Calu3 (cell line): ENCODE data around the gene BLOC1S4. TPM values are rescaled to one million over a fixed set of nuclear protein-coding genes. Genes with fewer than 3 reads are reported as not detected.

Experiments used
- BruUV-seq: library from RNA; stranded (reverse); fragments of 400-500 nt; replicated peaks from 2 replicates; lab custom pipeline; 2021; lab: Mats Ljungman, UMichigan
- CTCF ChIA-PET: fragments of 300-600 bp; sonication (Branson Sonifier 250); formaldehyde crosslinking; loops from one replicate; lab custom pipeline; 2022; ENCODE audit warnings: antibody characterized with exemption; lab: Charles Lee
- DNase-seq: peaks from one replicate; pipeline ENCODE4 v3.0.0; 2022
- H3K27ac Mint-ChIP-seq: one replicate; pipeline ENCODE4 v1.8.0; 2022; ENCODE audit warnings: mixed read lengths; ENCODE audit not compliant: unreplicated experiment
- H3K27me3 Mint-ChIP-seq: one replicate; pipeline ENCODE4 v1.8.0; 2022; ENCODE audit warnings: mixed read lengths; ENCODE audit not compliant: unreplicated experiment
- H3K36me3 Mint-ChIP-seq: one replicate; pipeline ENCODE4 v1.8.0; 2022; ENCODE audit warnings: mild to moderate bottlenecking, moderate library complexity, mixed read lengths; ENCODE audit not compliant: insufficient read depth, unreplicated experiment
- H3K4me1 Mint-ChIP-seq: one replicate; pipeline ENCODE4 v1.8.0; 2022; ENCODE audit warnings: mild to moderate bottlenecking, low read depth, mixed read lengths; ENCODE audit not compliant: unreplicated experiment
- H3K4me3 Mint-ChIP-seq: one replicate; pipeline ENCODE4 v1.8.0; 2022; ENCODE audit warnings: mild to moderate bottlenecking, low read depth, moderate library complexity, mixed read lengths; ENCODE audit not compliant: unreplicated experiment
- H3K9me3 Mint-ChIP-seq: one replicate; pipeline ENCODE4 v1.8.0; 2022; ENCODE audit warnings: low read depth, mixed read lengths; ENCODE audit not compliant: unreplicated experiment
- intact Hi-C: fragments of 100-400 bp; cut with micrococcal nuclease; formaldehyde crosslinking; loops from one replicate; pipeline ENCODE4 v1.10.0; 2022; ENCODE audit not compliant: unreplicated experiment
- total RNA-seq: library from RNA; stranded (reverse); gene quantifications from 2 replicates; pipeline ENCODE4 v1.2.3, GENCODE V29; 2022
- TF ChIP-seq, protein P1 (sequence below): fragments of 200-600 bp; IDR thresholded peaks from one replicate; pipeline ENCODE4 v1.8.0; 2022; ENCODE audit warnings: antibody characterized with exemption; ENCODE audit not compliant: unreplicated experiment

BLOC1S4 gene
- total RNA-seq, 1 experiment from 2014 or later = 9.2 TPM

DNA sequence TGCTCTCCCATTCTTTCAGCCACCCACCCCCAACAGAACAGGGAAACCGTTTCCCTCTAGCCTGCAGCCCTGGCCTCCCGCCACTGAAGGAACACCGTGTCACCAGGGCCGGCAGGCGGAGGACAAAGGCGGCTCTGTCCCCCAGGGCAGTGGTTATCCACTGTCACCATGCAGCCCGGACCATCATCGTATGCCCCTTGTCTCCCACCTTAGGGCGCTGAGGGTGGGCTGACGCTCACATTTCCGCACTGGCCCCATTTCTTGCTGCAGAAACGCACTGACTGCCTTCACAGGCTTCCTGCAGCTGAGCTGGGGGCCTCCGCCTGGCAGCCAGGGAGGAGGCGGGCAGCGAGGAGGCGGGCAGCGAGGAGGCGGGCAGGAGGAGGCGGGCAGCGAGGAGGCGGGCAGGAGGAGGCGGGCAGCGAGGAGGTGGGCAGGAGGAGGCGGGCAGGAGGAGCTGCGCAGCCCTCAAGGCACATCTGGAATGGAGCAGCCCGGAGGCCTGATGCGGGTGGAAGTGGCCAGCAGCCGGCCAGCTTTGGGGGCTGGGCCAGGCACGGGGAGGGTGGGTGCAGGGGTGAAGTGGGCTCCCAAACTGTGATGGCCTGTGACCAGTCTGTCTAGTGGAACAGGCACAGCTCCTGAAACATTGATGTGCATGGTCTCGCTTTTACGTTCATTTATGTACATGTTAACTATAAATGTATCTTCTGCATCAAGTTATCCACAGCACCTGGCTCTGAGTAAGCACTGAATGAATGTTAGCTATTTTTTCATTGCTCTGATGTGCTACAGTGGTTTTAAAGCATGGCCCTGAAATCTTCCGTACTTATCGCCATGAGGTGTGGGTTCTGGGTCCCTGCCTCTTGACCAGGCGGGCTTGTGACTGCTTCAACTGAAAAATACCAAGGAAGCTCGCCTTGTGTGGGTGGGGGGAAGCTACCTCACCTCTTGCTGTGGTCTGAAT lies 46.0 kb downstream of the BLOC1S4 start:
- DNase-seq = peak; percentile 64
- Mint-ChIP-seq H3K27ac (peak overlapping the region; percentile 33), H3K36me3 (no peaks in the 10 kb centered on the region), H3K4me3 (peak overlapping the region; percentile 55), H3K4me1 (peaks cover 11% of the 10 kb centered on the region), H3K27me3 (peaks cover 13% of the 10 kb centered on the region), H3K9me3 (no peaks in the 10 kb centered on the region)
- CTCF ChIA-PET = interaction anchor here (0.6 kb wide), 1 partner anchor 41 kb away, joined by 3 read pairs; no protein-coding TSS in a partner anchor
- no TSS peak for BruUV-seq
- TF ChIP-seq, protein P1, sequence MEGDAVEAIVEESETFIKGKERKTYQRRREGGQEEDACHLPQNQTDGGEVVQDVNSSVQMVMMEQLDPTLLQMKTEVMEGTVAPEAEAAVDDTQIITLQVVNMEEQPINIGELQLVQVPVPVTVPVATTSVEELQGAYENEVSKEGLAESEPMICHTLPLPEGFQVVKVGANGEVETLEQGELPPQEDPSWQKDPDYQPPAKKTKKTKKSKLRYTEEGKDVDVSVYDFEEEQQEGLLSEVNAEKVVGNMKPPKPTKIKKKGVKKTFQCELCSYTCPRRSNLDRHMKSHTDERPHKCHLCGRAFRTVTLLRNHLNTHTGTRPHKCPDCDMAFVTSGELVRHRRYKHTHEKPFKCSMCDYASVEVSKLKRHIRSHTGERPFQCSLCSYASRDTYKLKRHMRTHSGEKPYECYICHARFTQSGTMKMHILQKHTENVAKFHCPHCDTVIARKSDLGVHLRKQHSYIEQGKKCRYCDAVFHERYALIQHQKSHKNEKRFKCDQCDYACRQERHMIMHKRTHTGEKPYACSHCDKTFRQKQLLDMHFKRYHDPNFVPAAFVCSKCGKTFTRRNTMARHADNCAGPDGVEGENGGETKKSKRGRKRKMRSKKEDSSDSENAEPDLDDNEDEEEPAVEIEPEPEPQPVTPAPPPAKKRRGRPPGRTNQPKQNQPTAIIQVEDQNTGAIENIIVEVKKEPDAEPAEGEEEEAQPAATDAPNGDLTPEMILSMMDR = no peak
- intact Hi-C loops = no loop called here

DNA sequence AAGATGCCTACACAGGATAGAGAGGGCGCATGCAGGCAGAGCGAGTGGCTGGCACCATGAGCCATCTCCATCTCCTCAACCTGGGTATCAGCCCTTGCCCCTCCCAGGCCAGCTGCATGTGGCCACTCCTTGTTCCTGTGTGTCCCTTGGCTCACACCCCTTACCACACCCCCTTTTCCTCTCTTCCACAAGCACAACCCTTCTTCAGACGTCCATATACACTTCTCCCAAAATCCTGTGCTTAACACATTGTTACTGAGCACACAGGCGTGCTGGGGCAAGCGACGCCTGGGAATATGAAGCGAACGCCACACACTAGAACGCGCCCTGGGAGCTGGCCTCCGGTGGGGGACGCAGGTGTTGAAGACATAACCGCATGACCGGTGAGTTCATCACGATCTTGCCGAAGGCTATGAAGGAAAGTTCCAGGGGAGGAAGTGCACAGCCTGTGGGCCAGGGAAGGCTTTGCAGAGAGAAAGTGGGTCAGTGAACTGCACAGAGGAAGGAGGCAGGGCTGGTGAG lies 47.4 kb downstream of the BLOC1S4 start:
- Mint-ChIP-seq H3K9me3 (no peaks in the 10 kb centered on the region), H3K27ac (no peak overlapping the region), H3K4me3 (no peak overlapping the region), H3K27me3 (peaks cover 13% of the 10 kb centered on the region), H3K36me3 (no peaks in the 10 kb centered on the region), H3K4me1 (peaks cover 22% of the 10 kb centered on the region)
- DNase-seq = no peak
- TF ChIP-seq, protein P1 = no peak
- CTCF ChIA-PET = interaction anchor here (0.7 kb wide), 1 partner anchor 8 kb away, joined by 3 read pairs; no protein-coding TSS in a partner anchor
- intact Hi-C loops = no loop called here
- BruUV-seq = no TSS peak

DNA sequence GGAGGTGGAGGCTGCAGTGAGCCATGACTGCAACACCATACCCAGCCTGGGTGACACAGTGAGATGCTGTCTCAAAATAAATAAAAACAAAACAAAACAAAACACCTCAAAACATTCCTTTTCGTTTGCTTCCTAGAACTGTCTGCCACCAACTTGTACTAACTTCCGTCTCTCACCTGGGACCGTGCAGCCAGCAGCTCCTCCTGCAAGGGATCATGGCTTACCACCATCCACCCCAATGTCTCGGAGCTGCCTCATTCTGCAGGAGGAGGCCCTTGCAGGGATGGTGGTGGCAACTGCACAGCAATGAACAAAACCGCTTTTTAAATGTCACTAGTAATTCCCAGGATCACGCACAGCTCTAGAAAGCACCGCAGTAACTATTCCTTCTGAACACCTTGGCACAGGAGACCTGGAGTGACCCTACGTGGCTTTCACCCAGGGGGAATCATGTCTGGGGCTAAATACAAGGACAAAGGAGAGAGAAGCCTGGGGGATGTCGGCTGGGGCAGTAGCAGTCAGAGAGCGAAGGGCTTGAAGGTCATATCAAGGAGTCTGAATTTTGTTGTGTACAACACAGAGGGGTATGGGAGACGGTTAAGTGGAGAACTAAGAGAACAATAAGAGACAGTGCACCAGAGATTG lies 49.1 kb downstream of the BLOC1S4 start:
- Mint-ChIP-seq H3K9me3 (no peaks in the 10 kb centered on the region), H3K4me1 (peaks cover 26% of the 10 kb centered on the region), H3K27me3 (peaks cover 13% of the 10 kb centered on the region), H3K36me3 (no peaks in the 10 kb centered on the region), H3K4me3 (no peak overlapping the region), H3K27ac (no peak overlapping the region)
- CTCF ChIA-PET = no interaction called here
- DNase-seq = no peak
- TF ChIP-seq, protein P1 = no peak
- intact Hi-C loops = no loop called here
- BruUV-seq = no TSS peak

DNA sequence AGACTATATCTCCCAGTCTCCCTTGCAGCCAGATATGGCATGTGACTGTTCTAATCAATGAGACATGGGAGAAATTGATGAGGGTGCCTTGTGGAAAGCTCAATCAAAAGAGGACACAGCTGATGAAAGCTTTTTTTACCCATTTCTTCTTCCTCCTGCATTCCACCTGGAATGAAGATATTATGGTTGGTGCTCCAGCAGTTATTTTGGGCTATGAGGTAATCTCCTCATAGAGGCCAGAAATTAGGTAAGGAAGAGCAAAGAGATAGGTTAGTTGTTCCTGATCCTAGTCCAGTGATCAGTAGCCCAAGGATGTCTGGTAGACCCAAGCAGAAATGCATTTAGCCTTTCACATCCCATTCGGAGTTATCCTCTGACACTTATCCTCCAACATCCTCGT lies 49.7 kb downstream of the BLOC1S4 start:
- Mint-ChIP-seq H3K9me3 (no peaks in the 10 kb centered on the region), H3K36me3 (no peaks in the 10 kb centered on the region), H3K4me1 (peaks cover 26% of the 10 kb centered on the region), H3K27ac (no peak overlapping the region), H3K4me3 (no peak overlapping the region), H3K27me3 (peaks cover 13% of the 10 kb centered on the region)
- TF ChIP-seq, protein P1 = no peak
- CTCF ChIA-PET = no interaction called here
- no TSS peak for BruUV-seq
- intact Hi-C loops = no loop called here
- DNase-seq = no peak
